MM.1S (cell line): Measurements from ENCODE around the gene WDR3.

Experiments used
- DNase-seq: peaks from one replicate; pipeline ENCODE4 v3.0.0-alpha.2; 2015
- H2AFZ ChIP-seq: fragments of 300-600 bp; sonication (generic); 2 replicates; pipeline ENCODE4 v1.6.0; 2016; ENCODE audit warnings: antibody characterized with exemption, low read length
- H3F3A ChIP-seq: fragments of 300-600 bp; sonication (generic); 2 replicates; pipeline ENCODE4 v1.6.1; 2016; ENCODE audit warnings: mild to moderate bottlenecking, antibody characterized with exemption, low read length, moderate library complexity, mixed read lengths; ENCODE audit not compliant: insufficient read depth
- H3K27ac ChIP-seq: fragments of 300-600 bp; sonication (generic); 2 replicates; pipeline ENCODE4 v1.5.1; 2016; ENCODE audit warnings: mild to moderate bottlenecking, low read length
- H3K27me3 ChIP-seq: fragments of 300-600 bp; sonication (generic); replicated peaks from 2 replicates; pipeline ENCODE4 v1.6.0; 2016; ENCODE audit warnings: low read length; ENCODE audit not compliant: insufficient read depth
- H3K36me3 ChIP-seq: fragments of 300-600 bp; sonication (generic); replicated peaks from 2 replicates; pipeline ENCODE4 v1.6.1; 2016; ENCODE audit warnings: mild to moderate bottlenecking, low read length, mixed read lengths; ENCODE audit not compliant: insufficient read depth
- H3K4me1 ChIP-seq: fragments of 300-600 bp; sonication (generic); 2 replicates; pipeline ENCODE4 v1.6.1; 2016; ENCODE audit warnings: low read length, mixed read lengths
- H3K4me2 ChIP-seq: fragments of 300-600 bp; sonication (generic); 2 replicates; pipeline ENCODE4 v1.6.0; 2016; ENCODE audit warnings: low read depth, low read length
- H3K4me3 ChIP-seq: fragments of 300-600 bp; sonication (generic); 2 replicates; pipeline ENCODE4 v1.5.1; 2016; ENCODE audit warnings: low read length, mixed read lengths
- H3K79me2 ChIP-seq: fragments of 300-600 bp; sonication (generic); 2 replicates; pipeline ENCODE4 v1.6.1; 2016; ENCODE audit warnings: mixed run types, low read length, mixed read lengths
- H3K9ac ChIP-seq: fragments of 300-600 bp; sonication (generic); 2 replicates; pipeline ENCODE4 v1.6.1; 2016; ENCODE audit warnings: low read length, mixed read lengths
- H3K9me2 ChIP-seq: fragments of 300-600 bp; sonication (generic); replicated peaks from 2 replicates; pipeline ENCODE4 v1.6.1; 2016; ENCODE audit warnings: mild to moderate bottlenecking, low read length, mixed read lengths; ENCODE audit not compliant: insufficient read depth
- H3K9me3 ChIP-seq: fragments of 300-600 bp; sonication (generic); replicated peaks from 2 replicates; pipeline ENCODE4 v1.6.1; 2016; ENCODE audit warnings: mild to moderate bottlenecking, low read length, mixed read lengths; ENCODE audit not compliant: insufficient read depth
- H4K20me1 ChIP-seq: fragments of 300-600 bp; sonication (generic); 2 replicates; pipeline ENCODE4 v1.6.1; 2016; ENCODE audit warnings: mild to moderate bottlenecking, low read length, moderate library complexity, mixed read lengths; ENCODE audit not compliant: insufficient read depth
- EZH2 ChIP-seq: fragments of 300-600 bp; sonication (generic); optimal IDR thresholded peaks from 2 replicates; pipeline ENCODE3; 2017; ENCODE audit warnings: low read depth, mild to moderate bottlenecking, antibody characterized with exemption, low read length, mixed read lengths
- EZH2phosphoT487 ChIP-seq: fragments of 300-600 bp; sonication (generic); IDR thresholded peaks from 2 replicates; pipeline ENCODE4 v1.6.1; 2018; ENCODE audit warnings: antibody characterized with exemption, low read length
- TF ChIP-seq, protein P1 (sequence below): fragments of 300-600 bp; sonication (generic); IDR thresholded peaks from 2 replicates; pipeline ENCODE4 v1.5.1; 2016; ENCODE audit warnings: antibody characterized with exemption, low read length, mixed read lengths

WDR3 gene

DNA sequence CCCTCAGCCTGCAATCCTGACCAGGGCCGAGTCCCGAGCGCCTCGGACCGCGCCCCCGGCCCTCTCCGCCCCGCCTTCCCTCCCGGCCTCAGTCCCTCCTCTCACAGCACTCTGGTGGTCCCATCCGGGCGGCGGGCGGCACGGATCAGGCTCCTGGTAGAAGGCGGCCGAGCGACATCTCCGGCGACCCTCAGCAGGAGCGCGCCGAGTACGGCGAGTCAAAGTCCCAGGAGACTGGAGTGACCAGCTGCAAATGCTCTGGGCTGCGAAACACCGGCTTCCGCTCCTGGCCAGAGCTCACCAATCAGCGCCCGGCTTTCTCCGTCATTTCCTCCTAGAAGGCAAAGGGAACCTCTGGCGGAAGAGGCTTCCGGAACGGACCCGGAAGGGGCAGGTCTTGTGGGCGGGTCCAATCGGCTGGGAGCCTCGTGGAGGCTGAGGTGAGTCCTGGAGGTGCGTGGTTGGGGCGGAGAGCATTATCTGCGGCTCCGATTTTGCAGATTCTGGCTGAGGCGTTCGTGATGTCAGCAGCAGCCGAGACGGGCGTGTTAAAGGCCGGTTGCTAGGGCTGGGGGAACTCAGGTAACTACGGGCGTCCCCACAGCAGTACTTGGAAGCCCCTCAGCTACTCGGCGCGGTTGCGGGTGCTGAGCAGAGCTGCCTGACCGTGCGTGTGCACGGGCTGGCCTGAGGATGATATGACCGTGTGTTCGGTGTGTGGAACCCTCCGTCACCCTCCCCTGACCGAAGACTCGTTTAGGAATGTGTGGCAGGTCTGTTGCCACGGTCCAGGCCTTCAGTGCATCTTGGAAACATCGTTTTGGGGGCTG is at the start of gene WDR3, which contains the start of gene GDAP2:
Gene WDR3, plus strand, starts transcription at position 397 of the 830 bp plus-strand sequence. CDS start 3,581 bp downstream, outside the sequence.
Gene GDAP2, minus strand, starts transcription at position 279 of the 830 bp plus-strand sequence. CDS start 9,264 bp downstream, outside the sequence.
- TF ChIP-seq EZH2phosphoT487 (no peak), EZH2 (no peak)
- TF ChIP-seq, protein P1, sequence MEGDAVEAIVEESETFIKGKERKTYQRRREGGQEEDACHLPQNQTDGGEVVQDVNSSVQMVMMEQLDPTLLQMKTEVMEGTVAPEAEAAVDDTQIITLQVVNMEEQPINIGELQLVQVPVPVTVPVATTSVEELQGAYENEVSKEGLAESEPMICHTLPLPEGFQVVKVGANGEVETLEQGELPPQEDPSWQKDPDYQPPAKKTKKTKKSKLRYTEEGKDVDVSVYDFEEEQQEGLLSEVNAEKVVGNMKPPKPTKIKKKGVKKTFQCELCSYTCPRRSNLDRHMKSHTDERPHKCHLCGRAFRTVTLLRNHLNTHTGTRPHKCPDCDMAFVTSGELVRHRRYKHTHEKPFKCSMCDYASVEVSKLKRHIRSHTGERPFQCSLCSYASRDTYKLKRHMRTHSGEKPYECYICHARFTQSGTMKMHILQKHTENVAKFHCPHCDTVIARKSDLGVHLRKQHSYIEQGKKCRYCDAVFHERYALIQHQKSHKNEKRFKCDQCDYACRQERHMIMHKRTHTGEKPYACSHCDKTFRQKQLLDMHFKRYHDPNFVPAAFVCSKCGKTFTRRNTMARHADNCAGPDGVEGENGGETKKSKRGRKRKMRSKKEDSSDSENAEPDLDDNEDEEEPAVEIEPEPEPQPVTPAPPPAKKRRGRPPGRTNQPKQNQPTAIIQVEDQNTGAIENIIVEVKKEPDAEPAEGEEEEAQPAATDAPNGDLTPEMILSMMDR = no peak
- H2AFZ ChIP-seq = peak within 1 kb of the TSS; percentile 71
- no peaks in the 10 kb centered on the region for H3K9me2 ChIP-seq
- peaks cover 6% of the 10 kb centered on the region; the same call in 1 of the 2 replicates for H3F3A ChIP-seq
- no peaks in the 10 kb centered on the region for H3K36me3 ChIP-seq
- H3K27me3 ChIP-seq = no peaks in the 10 kb centered on the region
- peak within 1 kb of the TSS; percentile 74 for H3K9ac ChIP-seq
- H3K9me3 ChIP-seq = no peaks in the 10 kb centered on the region
- H3K79me2 ChIP-seq = peaks cover 87% of the 10 kb centered on the region
- peak within 1 kb of the TSS; percentile 94 for H3K4me3 ChIP-seq
- H4K20me1 ChIP-seq = no peaks in the 10 kb centered on the region
- H3K4me2 ChIP-seq = peak within 1 kb of the TSS; percentile 75
- H3K4me1 ChIP-seq = 0 out of 2 replicates have a peak, but pooled peaks cover 3% of the 10 kb centered on the region
- H3K27ac ChIP-seq = peak within 1 kb of the TSS; percentile 75
- DNase-seq = peak; percentile 95

- no peak overlapping the region for H3K4me2 ChIP-seq
- H2AFZ ChIP-seq = no peak overlapping the region
- no peak for DNase-seq
- no peaks in the 10 kb centered on the region for H3F3A ChIP-seq
- no peak overlapping the region for H3K4me3 ChIP-seq
- H3K9me2 ChIP-seq = no peaks in the 10 kb centered on the region
- H3K27me3 ChIP-seq = no peaks in the 10 kb centered on the region
- no peaks in the 10 kb centered on the region for H4K20me1 ChIP-seq
- no peak overlapping the region for H3K9ac ChIP-seq
- TF ChIP-seq, protein P1 = no peak
- H3K36me3 ChIP-seq = no peaks in the 10 kb centered on the region
- H3K27ac ChIP-seq = no peak overlapping the region
- H3K9me3 ChIP-seq = no peaks in the 10 kb centered on the region
- H3K79me2 ChIP-seq = no peaks in the 10 kb centered on the region
- H3K4me1 ChIP-seq = no peaks in the 10 kb centered on the region
Observed at GRCh38 chr1:117883616-117884015, 45.9 kb upstream of the WDR3 start.

DNA sequence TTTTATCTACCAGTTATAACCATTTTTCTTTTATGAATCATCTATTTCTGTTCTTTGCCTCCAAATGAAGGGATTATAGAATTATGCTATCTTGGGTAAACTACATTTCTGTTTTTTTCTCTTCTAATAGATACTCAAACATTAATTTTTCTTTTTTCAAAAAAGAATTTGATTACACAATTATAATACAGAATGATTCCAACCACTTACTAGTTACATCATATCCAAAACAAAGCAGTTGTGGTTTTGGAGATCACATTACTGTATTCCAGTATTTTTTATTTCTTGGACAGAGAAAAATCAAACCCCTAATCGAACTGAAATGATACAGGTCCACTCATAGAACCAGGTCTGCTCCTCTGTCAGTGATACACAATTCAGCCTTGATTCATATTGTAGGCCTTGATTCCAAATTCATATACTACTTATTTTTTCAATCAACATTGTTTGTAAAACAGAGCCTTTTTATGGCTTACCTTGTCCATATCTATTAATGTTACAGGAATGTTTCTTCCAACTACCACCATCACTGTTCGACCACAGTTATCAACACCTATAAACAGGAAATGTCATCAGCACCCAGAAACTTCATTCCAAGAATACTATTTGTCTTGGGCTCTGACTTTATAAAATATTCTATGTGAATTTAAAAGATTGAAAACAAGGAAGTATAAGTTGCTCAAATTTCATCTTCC is 43.3 kb upstream of the WDR3 start:
- no peaks in the 10 kb centered on the region for H3K9me3 ChIP-seq
- no peaks in the 10 kb centered on the region for H3K36me3 ChIP-seq
- H3K4me2 ChIP-seq = no peak overlapping the region
- no peak overlapping the region for H3K27ac ChIP-seq
- TF ChIP-seq EZH2phosphoT487 = no peak
- TF ChIP-seq, protein P1 = no peak
- no peak for DNase-seq
- H3K9me2 ChIP-seq = no peaks in the 10 kb centered on the region
- H3K4me1 ChIP-seq = no peaks in the 10 kb centered on the region
- no peaks in the 10 kb centered on the region for H3F3A ChIP-seq
- no peak overlapping the region for H2AFZ ChIP-seq
- H3K79me2 ChIP-seq = no peaks in the 10 kb centered on the region
- no peak overlapping the region for H3K4me3 ChIP-seq
- no peak overlapping the region for H3K9ac ChIP-seq
- H4K20me1 ChIP-seq = no peaks in the 10 kb centered on the region
- H3K27me3 ChIP-seq = no peaks in the 10 kb centered on the region
